Measurements from ENCODE around the gene LRP1B.

The LRP1B gene

DNA sequence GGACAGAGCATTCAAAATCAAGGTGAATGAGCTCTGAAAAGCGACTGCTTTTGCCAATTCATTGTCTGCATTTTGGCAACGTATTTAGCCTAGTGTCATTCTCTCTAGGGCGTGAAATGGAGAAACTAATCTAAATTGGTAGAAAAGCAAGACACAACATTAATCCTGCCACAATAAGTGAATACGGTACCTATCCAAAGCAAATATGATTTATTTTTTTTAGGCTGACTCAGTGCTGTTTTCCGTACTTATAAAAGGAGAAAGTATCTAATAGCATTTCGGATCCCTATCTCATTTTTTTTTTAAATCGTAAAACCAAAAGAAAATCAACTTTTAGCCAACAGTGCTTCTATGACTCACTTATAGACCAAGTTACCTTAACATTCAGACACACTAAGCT is 672.5 kb downstream of the LRP1B start:
- DNase-seq (ENCODE audit: low spot score): no peak
- FAIRE-seq: no peak

DNA sequence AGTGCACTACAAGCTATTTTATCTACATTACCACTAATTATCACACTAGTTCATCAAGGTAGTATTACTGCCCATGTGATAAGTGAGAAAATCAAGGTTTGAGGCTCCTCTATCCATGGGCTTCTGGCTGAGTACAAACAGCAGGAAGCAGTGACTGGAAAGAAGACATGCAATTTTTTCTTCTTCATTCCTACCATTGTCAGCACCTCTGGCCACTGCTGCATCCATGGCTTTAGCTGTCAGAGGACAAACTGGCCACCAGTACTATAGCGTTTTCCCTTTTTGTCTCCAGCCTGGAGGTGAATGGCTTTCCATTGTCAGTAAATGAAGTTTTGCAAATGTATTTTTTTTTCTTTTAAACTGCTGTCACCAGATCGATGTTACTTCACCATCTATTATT is 674.9 kb downstream of the LRP1B start:
- no peak for DNase-seq (ENCODE audit: low spot score)
- no peak for FAIRE-seq

DNA sequence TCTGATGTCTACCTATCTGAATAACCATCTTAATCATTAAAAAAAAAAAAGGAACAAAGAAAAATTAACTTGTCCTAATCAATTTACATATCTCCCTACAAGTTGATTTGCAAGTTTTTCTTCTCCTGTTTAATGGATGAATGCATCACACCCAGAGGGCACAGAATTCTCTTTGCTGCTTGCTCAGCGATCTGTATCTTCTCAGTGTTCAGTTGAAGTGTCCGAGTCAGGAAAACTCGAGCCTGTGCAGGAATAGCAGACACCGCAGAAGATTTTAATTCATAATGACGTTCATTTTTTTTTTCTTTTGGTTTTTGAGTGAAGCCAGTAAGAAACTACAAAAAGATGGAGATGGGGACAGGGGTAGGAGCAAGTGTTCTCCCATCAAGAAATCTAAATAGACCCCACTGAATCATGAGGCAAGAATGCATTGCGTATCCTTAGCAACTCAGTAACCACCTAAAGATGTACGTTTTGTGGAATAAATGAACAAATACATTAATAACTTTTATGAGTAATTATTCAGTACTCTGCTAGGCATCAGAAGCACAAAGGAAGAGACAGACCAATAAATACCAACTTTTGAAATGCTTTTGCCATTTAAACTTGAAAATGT is 675.5 kb downstream of the LRP1B start:
- FAIRE-seq (no peak), DNase-seq (ENCODE audit: low spot score) (no peak)

DNA sequence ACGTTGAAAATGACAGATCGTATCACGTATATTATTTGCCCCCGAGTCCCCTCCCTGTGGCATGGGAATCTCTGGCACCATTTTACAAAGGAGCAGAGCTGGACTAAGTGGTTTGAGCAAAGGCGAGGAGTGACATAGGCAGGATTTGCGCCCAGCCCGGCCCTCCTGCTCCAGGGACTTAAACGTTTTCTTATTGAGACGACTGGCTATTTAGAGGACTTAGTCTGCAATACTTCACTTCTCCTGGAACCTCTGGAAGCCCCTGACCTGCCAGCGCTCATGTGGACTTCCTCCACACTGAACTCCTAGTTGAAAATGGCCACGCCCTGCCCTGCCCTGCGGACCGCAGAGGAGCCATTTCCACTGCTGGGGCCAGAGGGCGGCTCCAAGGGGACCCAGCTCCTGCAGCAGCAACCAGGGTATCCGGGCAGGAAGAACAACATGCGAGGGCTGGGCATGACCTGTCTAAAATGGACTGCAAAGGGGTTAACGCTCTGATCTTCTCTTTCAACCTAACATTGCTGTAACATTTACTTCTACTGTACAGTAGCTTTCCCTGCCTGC is 690.7 kb downstream of the LRP1B start:
- FAIRE-seq (no peak), DNase-seq (ENCODE audit: low spot score) (no peak)

DNA sequence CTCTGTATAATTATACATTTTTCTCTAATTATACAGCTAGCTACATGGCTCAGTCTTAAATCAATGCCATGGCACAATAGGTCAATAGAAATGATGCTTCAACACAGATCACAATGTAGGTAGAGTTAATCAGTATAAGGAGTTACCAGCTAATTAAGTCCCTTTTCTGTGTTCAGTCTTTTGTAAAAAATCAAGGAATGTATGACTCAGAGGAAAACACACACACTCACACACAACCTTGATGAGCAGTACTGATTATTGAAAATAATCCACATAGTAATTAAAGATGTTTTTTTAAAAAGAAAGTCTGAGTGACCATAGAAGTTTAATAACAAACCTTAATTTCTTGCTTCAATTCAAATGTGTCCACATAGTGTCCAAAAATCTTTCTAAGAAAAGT is 691.3 kb downstream of the LRP1B start:
- FAIRE-seq: no peak
- DNase-seq (ENCODE audit: low spot score): no peak

DNA sequence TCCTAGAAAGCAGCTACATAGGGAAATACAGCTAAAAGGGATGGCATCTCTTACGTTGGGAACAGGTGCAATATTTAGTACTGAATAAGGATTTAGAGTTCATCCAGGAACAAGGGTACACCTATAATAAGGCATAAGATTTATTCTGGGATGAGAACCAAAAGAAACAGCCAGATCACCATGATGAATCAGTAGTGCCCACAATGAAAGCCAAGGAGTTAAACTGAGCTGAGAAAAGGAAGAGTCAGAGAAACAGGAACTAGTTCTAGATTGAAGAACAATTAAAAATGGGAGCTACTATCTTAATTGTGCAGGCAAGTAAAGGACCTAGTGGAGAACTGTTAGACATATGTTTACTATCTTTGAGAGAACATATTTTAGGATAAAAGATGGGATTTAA is 692.3 kb downstream of the LRP1B start:
- FAIRE-seq: no peak
- DNase-seq (ENCODE audit: low spot score): no peak

DNA sequence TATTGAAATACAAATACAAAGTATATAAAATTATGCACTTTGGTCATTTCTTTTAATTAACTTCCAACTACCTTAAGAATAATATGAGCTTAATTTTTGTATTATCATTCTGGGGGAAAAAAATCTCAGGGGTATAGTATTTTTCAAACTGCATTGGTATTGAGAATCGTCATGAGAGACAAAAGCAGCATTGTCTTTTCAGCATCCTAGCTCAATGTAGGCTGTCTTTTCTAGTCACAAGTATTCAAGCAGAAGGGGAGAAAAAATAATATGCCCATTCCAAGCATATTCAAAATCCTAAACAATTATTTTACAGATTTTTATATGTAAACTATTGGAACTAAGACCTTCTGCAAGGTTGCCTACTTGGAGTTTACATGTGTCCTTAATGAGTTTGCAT is 693.3 kb downstream of the LRP1B start:
- FAIRE-seq (no peak), DNase-seq (ENCODE audit: low spot score) (no peak)

DNA sequence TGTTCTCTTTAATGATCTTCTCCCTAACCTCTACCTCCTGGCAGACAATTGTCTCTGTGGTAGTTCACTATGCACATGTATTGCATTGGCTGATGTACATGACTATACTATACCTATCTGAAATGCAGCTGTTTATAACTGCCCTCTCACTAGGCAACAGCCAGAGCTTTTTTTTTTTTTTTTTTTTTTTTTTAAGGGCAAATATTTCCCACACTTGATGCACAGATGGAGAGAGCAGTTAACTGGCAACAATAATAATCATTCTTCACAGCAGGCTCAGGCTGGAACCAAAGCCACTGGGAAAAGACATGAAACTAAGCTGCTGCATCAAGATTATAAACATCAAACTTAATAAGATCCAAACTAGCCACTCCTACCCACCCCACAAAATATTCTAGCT is 707.7 kb downstream of the LRP1B start:
- FAIRE-seq (no peak), DNase-seq (ENCODE audit: low spot score) (no peak)

DNA sequence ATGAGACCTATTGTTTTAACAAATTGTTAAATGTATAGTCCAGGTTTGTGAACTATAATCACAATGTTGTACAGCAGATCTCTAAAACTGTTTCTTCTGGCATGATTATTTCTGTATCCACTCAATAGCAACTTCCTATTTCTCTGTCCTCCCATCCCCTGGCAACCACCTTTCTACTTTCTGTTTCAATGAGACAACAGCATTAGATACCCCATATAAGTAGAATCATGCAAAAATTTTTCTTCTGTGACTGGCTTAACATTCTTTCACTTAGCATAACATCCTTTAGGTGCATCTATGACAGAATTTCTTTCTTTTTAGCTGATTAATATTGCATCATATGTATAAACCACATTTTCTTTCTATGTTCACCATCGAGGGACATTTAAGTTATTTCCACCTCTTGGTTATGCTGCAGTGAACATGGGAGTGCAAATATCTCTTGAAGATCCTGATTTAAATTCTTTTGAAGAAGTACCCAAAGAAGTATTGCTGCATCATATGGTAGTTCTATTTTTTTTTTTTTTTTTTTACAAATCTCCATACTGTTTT is 713.5 kb downstream of the LRP1B start:
- FAIRE-seq (no peak), DNase-seq (ENCODE audit: low spot score) (no peak)

DNA sequence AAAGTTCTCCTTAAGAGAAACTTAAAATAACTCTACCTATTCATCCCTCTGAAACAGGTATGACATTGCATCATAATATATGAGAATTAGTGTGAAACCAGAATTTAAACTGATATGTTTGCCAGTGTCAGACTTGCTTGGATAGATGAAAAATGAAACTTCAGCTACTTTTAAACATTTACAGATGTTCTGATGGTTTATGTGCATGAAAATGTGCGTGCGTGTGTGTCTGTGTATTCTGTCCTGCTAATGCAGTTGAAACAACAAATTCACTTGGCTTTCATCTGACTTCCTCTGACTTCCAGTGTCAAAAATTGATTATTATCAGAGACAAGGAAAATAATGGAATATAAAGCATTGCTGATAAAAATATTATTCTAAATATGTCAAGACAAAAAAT is 719.4 kb downstream of the LRP1B start:
- FAIRE-seq: no peak
- no peak for DNase-seq (ENCODE audit: low spot score)

DNA sequence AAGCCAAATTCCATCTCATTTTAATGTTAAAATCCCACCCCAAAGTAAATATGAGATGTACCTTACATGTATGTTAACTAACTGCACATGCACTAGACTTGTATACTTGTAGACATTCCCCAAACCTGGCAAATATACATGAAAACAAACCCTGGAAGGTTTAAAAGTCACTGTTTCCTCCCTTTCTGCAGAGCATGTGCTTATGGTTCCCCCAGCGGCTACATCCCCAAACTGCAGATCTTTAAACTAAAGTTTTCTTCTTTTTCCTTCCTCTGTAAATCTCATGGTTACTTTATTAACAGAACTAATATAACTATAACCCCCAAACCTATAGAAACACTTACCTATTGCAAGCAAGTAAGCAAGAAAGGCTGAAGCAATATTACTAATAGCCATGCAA is 731.5 kb downstream of the LRP1B start:
- DNase-seq (ENCODE audit: low spot score): peak; percentile 24
- FAIRE-seq: no peak

DNA sequence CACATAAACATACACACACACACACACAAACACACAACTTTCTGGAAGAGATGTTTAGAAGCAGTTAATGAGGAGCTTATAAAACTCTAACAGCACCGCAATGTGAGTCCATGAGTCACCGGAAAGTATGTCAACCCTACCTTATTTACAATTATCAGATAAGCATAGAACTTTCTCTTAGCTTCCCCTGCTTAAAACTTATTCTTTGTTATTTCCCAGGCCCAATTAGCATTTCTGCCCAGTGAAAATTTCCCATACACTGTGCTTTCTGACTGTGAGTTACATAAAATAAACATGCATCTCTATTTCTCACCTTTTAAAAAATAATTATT is 737.6 kb downstream of the LRP1B start:
- FAIRE-seq (no peak), DNase-seq (ENCODE audit: low spot score) (no peak)

DNA sequence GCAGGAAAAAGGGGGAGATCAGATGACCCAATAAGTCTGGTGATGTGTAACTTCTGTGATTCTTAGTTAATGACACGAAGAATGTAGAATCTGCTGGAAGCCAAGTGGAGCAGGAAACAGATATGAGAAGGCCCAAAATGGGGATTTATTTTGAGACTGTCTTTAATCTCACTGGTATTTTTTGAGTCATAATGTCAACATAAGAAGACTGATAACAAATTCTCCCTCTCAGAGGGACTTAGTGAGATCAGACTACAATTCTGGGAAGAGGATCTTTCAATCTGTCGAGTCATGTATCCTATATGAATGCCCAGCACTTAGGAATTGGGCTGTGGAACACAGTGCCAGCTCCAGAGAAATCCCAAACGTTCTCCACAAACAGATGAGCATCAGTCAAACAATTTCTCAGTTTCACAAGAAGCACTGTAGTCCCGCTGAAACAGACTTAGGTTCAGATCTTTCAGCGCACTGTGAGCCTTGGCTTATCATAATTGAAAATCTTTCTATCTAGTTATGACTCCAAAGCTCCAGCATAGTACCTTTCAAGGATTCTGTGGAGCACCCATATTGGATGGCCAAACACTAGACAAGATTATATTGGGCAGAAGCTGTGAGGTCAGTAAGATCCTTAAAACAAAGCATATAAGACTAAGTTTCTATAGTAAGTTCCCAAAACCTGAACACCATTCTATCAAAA is 738.2 kb downstream of the LRP1B start:
- FAIRE-seq: no peak
- peak; percentile 57 for DNase-seq (ENCODE audit: low spot score)

DNA sequence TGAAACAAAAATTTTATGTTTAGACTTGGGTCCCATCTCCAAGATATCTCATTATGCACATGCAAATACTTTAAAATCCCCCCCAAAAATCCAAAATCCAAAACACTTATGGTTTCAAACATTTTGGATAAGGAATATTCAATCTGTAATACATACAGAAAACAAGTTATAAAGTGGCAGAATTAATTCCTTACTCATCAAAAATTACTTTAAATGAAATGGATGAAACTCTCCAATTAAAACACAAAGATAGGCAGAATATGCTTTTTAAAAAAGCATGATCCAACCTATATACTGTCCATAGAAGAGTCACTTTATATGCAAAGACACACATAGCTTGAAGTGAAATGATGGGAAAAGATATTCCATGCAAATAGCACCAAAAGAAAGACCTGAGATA is 744.6 kb downstream of the LRP1B start:
- no peak for FAIRE-seq
- DNase-seq (ENCODE audit: low spot score): no peak

DNA sequence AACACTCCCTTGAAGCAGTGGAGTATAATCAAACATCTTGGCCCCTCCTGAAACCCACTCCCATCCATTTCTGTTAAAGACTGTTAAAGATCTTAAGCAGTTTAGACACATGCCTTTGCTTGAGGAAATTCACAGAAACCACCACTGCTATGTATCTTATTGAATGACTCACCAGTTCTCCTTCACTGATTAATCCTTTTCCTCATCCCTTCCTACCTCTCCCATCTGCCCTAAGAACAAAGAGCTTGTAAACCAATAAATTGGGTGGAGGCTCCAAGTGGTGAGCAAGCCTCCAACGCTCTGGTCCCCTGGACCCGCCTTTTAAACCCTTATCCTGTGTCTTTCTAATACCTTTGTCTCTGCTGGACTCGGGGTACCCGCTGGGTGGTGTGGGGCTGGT is 746.1 kb downstream of the LRP1B start:
- FAIRE-seq (no peak), DNase-seq (ENCODE audit: low spot score) (peak; percentile 17)

DNA sequence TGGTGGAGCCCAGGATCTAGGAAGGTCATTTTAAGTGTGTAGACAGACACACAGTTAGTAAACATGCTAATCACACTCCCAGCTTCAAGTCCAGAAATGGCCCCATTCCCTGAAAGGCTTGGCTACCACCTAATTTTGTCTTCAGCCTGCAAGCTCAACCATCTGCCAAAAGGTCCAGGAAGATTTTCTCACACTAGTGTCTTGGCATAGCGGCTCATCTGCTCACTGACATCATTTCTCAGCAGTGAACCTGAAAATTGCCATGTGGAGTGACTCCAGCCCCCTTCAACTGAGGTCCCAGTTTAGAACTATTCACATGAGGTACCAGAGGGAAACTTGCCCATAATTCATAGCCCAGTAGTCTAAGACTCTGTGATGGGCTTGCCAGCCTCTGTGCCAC is 748.9 kb downstream of the LRP1B start:
- no peak for FAIRE-seq
- DNase-seq (ENCODE audit: low spot score): no peak

DNA sequence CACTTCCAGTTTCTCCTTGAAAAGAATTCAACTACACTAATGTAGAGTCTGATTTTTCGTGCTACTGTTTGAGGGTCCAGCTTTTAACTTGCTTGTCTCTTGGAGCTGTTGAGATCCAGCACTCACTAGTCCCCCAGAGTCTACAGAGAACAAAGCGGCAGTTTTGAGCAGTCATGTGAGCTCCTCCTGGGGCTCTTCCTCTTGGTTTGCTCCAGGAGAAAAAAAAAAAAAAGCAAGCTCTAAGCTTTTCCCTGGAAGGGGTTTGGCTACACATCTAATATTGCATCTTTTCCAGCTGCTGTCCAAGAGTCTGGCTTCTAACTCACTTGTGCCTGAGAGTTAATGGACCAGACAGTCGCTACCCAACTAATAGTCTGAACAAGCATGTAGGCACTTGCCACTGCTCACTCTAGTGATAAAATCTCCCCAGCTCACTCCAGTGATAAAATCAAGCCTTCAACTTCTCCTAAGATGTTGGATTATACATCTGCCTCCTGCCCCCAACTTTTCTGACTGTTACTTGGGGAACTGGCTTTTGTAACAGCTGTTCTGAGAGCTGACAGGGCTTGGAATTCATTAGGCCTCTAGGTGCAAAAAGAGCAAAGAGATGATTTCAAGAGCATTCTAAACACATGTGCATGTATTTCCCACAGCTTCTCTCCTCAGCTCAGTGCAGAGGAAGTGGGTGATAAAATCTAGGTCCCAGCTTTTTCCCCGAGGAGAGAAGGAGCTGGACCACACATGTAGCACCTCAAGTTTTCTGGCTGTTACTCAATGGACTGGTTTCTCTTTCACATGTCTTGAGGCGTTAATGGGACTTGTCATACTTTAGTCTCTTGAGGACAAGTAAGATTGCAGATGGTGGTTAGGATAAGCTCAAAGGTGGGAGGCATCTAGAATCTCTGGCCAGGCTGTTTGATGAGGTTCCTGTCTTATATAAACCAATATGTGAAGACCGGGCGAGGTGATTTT is 750.5 kb downstream of the LRP1B start:
- FAIRE-seq (no peak), DNase-seq (ENCODE audit: low spot score) (no peak)

DNA sequence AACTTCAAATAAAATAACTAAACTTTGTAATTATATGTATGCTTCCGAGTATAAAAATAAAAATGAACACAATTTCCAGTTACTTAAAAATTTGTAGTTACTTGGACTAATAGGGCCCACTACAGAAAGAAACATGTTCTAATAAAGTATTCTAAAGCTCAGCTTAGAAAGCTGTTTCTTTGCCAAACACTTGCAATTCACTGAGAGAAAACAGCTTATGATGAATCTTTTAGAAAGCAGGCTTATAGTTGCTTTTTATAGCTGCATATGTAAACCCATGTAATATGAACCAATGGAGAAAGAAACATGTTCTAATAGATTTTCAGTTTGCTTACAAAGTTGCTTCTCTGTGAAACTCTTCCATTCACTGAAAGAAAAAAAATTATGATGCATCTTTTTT is 766.0 kb downstream of the LRP1B start:
- FAIRE-seq (no peak), DNase-seq (ENCODE audit: low spot score) (no peak)

DNA sequence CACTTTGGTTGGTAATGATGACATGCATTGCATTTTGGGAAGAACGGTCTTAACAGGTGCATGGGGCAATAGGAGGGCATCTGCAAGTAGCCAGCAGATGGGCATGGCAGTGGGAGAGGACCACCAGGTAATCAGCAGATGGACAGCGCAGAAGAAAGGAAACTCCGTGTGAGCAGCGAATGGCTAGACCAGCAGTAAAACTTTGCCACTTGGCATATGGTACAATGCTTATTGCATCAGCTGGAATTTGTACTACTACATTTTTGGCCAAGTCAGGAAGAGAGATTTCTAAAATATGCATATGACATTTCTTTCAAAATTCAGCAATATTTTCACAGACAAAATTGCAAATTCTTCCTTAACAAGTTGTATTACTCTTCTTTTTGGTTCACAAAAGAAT is 768.5 kb downstream of the LRP1B start:
- FAIRE-seq (no peak), DNase-seq (ENCODE audit: low spot score) (no peak)

DNA sequence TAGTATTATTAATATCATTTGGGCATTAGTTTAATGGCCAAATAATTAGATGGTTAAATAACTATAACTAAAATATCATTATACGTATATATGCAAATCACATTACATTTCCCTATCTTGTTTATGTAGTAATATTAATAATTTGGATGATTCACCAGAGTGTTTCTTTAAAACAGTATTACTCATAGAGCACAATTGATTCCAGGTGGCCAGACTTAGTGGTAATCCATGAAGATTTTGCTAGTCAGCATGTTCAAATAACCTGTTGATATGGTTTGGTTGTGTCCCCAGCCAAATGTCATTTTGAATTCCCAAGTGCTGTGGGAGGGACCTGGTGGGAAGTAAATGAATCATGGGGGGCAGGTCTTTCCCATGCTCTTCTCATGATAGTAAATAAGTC is 782.3 kb downstream of the LRP1B start:
- FAIRE-seq (no peak), DNase-seq (ENCODE audit: low spot score) (no peak)

DNA sequence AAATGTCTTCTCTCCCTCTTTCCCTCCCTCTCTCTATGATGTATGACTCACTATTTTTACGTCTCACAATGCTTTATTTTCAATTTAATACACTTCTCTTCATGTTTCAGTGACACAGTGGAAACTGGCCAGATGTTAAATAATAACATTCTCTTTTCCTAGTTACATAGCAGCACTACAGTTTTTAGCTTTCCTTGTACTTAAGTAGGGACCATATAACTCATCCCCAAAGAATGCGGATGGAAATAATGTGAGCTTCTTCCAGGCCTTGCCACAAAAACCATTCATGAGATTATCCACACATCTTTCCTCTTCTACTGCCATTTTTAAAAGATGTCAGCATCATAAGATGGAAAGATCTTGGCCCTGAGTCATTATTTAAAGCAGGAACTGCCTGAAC is 789.4 kb downstream of the LRP1B start:
- DNase-seq (ENCODE audit: low spot score) (peak; percentile 60), FAIRE-seq (no peak)

DNA sequence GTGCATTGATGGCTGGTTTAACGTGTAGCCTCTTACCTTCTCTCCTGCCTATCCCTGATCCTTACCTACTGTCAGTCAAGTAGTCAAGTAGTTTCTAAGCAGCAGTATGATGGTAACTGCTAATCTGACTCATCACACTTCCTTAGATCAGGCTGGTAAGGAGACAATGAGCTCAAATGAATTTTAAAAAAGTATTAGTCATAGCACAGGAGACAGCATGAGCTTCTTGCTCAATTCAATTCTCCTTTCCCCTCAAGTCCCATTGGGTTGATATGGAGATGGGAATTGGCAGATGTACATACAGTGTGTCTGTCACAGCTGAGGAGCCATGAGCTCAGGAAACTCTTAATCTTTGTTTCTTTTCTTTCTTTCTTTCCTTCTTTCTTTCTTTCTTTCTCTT is 799.7 kb downstream of the LRP1B start:
- DNase-seq (ENCODE audit: low spot score) (peak; percentile 55), FAIRE-seq (no peak)
